Measurements from ENCODE around the gene KIF5C.
A peak's percentile ranks its signal among the peaks of the same experiment; 100 is the strongest.

Gene KIF5C

DNA sequence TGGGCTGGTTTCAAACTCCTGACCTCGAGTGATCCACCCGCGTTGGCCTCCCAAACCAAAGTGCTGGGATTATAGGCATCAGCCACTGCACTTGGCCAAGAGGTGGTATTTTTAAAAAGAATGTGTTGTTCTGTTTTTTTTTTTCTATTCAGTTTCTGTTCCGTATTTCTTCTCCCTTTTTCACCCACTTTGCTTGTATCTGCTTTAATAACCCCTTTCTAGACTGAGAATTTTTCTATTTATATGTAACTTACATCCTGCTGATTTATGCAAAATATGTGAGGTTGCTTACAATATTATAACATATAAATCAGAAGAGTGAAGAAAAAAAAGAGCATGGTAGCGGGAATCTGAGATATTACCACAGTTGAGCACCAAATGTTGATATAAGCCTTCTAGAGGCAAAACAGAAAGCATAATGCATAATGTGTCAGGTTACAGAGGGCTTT, 146.3 kb downstream of the KIF5C start:
- DNase-seq = no peak

DNA sequence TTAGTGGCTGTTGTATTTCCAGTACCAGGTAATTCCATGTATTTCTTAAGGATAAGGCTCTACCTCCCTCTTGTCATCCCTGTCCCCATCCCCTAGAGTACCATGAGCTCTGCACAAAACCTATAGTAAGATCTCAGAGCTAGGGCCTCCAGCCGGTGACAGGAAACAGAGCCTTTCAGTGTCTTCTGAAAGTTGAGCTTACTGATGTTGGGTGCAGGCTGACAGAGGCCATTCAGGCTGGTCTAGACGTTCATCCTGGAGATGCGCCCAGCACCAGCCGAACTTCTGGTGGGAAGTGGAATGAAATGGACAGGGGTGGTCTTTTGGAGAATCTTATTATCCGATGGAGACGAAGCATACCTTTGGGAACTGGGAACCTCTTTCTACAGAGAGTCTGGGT, 146.7 kb downstream of the KIF5C start:
- no peak for DNase-seq

DNA sequence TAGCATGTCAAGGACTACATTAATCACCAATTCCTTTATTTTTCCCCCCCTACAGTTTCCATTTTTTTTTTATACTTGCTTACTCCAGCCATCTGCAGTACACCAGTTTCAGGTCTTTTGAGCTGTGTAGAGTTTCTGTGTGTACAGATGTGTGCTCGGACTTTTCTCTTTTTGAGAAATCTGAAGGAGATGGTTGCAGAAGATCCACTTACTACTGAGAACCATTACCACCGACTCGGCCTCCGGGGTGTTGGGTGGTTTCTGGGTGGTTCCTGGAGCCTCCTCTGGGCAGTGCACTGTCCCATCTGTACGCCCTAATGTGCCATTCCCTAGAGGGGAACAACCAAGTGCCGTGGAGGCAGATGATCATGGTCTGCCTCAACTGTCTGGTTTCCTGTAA, 148.1 kb downstream of the KIF5C start:
- no peak for DNase-seq

DNA sequence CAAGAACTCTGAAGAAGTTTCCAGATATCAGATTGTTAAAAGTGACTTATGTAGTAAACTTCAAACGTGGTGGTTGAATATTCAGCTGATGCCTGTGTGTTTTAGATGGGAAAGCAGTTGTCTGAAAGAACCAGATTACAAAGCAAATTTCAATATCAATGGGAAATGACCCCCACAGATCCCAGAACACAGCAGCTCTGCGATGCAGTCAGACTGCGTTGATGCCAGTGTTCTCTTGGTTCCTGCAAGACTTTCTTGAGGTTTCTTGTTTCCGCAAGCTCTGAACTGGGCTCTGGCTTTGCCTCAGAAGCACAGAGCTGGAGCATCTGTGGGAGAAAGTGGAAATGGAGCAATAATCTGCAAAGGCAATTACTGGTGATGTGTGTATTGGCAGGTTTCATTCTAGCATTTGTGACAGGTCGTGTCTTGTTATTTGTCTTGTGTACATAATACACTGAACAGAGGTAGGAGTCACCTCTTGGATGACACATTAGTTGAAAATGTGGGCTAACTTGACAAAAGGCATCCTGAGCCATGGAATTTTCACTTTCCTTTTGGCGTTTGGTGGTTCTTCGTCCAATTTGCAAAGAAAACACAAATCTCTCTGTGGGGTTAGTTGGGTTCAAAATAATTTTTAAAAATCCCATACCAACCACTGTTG, 152.7 kb downstream of the KIF5C start:
- no peak for DNase-seq

DNA sequence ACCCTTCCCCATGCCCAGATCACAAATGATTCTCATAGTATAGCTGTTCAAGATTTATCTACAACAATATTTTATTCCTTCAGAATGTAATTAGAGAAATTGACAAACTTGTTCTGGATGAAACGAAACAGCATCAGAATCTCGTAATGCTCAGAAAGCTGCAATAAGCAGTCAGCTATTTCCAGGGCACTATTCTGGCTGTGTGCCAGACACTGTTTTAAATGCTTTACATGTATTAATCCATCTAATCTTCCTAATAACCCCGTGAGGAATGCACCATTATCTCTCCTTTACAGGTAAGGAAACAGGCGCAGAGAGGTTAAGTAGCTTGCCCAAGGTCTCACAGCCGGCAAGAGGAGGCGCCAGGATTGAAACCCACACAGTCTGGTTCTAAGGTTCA, 153.3 kb downstream of the KIF5C start:
- no peak for DNase-seq

DNA sequence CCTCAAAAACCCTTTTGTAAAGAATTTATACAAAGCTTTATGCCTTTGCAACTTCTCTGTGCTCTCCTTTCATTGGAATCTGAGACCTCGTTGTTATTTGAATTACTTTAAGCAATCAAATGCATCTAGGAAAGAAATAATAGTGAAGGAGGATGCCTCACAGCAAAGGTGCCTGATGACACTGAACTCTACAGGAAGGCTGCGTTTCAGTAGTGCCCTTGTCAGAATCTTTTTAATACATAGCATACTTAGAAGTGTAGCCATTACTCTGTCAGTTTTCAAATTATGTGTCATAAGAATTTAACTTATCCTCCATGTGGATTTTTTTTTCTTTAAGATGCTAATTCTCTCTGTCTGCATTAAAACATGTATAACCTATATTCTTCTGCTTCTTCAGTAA, 153.9 kb downstream of the KIF5C start:
- no peak for DNase-seq

DNA sequence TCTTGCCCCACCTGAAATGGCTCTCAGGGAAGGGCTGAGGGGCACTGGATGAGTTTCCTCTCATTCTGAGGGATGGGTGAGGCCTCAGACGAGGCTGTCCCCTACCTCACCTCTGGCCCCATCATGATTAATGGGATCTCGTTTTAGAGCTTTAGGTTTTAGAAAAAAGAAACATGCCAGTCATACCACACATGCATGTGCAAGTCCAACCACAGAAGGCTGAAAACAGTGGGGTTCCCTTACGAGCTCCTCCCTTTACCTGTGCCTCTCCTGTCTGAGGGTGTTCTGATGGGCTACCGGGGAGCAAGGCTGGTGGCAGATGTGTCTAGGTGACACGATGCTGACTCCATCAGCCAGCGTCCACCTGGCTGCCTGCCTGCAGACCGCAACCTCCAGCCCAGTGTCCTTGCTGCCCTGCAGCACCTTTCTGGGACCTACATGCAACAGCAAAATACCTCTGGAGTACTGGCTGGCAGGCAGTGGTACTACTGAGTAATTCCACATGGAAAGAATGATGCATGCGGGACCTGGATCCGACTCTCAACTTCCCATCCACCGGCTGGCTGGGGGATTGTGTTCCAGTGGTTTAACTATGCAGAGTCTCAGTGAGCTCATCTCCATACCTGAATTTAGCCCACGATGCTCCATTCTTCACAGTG, 154.4 kb downstream of the KIF5C start:
- DNase-seq = no peak

DNA sequence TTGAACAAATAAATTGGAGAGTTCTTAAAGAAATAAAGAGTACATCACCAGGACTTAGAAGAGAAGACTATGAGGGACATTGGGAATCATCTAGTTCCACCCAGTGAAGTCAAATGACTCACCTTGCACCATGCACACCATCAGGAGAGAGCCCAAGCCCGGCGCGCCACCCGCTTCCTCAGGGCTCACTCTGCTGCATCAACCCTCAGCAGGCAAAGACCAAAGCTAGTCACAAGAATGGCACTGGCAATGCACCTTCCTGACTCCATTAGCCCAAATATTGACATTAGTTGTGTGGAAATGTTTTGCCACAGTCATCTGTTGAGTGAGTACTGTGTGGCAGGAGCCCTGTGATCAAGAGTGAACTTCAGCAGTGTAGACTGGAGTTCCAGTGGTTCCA, 156.4 kb downstream of the KIF5C start:
- DNase-seq = no peak

DNA sequence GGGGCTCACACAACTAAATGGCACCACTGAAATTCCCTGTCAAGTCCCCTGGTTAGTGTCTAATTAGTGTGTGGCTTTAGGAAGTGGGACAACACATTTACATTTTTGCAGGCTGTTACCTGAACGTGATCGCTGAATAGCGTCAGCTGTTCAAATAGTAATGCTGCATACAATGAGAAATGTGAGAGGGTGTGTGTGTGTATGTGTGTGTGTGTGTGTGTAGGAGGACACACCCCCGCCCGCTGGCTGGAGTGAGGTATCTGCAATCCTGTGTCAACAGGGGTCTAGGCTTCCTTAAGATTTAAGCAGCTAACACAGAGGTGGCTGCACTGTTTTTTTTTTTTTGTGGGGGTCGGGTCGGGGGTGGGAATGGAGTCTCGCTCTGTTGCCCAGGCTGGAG, 158.7 kb downstream of the KIF5C start:
- no peak for DNase-seq

DNA sequence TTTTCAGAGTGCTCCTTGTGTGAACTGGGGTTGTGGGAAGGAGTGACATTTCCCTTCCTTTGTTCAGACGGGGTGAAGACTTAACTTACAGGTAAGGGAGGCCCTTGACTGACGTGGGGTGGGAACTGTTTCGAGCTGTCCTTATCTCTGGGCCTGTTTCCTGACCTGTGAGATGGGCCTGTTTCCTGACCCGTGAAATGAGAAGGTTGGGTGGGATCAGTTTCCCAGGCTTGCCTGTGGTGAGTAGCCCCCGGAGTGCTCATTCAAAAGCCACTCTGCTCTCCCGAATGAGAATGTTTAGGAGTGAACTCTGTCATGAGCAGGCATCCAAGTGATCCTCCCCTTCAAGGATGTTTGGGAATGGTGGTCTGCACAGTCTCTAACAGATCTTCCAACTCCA, 159.4 kb downstream of the KIF5C start:
- no peak for DNase-seq

DNA sequence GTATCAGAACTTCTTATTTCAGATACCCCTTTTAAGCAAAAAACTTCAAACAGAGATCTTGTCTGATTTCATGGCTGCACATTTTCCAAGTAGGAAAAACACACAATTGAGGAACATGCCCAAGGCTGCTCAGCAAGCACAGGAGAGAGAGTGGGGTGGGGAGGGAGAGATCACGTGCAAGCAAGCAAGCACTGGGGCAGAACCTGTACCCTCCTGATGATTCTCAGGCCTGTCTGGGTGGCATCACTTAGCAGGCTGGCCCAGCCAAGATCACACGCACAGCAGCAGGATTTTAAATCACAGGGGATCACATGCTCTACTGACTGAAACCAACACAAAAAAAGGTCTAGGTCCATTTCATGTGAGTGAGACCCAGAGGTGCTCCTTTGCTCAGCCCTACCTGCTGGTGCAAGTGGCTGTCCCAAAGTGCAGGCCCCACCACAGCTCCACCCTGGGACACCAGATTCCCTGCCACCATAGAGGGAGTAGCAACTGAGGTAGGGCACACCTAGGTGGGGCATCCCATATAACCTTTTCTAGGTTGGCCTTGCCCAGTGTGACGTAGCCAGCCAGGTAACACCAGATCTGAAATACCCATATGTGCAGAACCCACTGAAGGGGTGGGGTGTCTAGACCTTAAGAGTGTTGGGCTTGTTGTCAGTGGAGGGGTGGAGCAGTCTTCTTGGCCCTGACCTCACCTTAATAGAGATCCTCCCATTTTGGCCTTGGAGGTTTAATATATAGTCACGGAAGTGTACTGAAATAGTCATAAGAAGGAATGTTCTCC, 161.7 kb downstream of the KIF5C start:
- no peak for DNase-seq

DNA sequence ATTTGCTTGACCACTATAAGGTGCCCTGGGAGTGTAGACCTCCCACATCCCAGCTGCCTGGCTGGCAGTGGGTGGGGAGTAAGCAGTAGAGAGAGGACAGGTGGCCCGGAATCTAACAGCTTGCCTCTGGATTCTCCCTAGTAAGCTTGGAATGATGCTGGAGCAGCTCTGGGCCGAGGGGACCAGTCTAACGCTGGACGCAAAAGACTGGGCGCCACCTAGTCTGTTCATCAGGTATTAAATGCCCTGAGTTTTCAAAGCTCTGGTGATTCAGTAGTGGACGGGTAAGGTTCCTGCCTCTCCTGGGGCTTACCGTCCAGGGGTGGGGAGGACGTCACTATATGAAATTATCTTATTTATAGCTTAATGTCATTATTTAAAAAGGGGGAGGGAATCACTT, 162.8 kb downstream of the KIF5C start:
- no peak for DNase-seq

DNA sequence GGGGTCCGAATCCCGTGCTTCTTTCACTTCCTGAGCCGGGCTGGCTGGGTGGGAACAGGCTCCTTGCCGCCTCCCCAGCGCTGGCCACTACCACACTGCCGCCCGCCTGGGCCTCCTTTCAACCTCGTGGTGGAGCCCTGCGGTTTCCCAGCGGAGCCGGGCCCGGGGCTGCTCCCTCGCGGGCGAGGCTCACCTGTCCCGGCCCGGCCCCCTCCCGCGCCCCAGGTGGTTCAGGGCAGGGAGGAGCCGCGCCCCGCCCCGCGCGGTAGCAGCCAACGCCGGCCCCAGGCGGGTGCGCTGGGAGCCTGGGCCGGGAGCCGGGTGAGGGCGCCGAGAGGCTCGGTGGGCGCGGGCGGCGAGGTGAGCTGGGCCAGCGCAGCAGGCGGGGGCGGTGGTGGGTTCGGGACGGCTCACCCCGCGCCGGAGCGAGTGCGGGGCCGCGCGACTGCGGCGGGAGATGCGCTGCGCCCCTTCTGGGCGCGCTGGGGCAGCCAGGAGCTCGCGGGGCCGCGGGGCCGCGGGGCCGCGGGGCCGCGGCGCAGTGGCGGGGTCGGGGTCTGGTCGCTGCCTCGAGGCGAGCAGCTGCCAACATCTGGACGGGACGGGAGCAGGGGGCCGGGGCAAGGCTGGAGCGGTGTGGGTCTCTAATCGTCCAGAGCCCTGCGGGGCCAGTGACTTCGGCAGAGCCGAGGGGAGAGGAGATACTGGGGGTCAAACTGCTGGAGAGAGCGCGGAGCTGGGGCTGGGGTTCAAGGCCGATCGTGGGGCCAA, 163.6 kb downstream of the KIF5C start, which contains the start of gene LYPD6B:
Gene LYPD6B (plus strand): TSS at position 258 of the 771 bp plus-strand sequence. CDS start 92,250 bp downstream, outside the sequence.
- no peak for DNase-seq

DNA sequence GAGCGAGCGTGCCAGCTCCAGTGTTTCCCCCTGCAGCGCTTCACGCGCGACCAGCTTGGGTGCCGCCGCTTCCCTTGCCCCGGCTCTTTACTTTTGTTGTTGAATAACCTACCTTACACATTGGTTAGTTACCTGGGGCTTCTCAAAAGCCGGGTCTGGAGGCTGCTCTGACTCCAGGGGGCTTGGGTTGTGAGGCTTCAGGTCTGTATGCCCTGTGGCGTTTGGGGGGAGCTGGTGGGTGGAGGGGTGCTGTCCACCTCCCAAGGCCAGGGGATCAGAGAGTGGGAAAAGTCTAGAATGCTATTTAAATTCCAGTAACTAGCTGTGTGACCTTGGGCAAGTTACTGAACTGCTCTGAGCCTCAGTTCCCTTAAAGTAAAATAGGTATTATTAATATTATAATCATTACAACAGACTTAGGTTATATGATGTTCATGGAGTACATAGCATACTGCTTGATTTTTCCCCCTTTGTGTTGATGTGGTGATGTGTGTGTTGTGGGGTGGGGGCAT, 164.2 kb downstream of the KIF5C start:
- no peak for DNase-seq

DNA sequence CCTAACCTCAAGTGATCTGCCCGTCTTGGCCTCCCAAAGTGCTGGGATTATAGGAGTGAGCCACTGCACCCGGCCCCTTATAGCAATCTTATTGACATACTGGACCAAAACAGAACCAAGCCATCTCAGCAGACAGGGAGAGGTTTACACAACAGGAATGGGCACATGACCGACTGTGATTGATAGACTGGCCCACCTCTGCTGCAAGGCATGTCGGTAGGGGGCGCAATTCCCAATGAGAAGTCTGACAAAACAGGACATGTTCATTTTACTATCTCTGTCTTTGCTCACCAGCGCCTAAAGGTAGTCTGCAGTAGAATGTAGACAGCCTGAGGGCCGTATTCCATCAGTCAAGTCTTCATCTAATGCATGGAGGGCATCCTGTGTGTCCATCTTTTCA, 165.4 kb downstream of the KIF5C start:
- peak; percentile 39 to 46 for DNase-seq

DNA sequence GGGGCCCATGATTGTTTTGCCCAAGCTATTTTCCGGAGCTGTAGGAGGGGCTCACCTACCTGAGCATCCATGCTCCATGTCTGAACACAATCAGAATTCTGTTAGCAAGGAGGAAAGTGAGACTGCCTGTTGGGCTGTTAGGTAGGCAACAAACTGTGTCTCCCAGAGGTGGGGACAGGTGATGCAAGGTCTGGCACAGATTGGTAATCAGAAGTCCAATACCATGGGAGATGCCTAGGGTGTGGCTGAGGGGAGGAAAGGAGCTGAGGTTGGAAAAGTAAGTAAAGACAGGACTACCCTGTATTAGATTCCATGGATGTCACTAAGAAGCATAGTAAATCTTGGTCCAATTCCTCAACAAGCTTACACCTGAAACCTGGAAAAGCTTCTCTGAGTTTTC, 166.5 kb downstream of the KIF5C start:
- DNase-seq = no peak

DNA sequence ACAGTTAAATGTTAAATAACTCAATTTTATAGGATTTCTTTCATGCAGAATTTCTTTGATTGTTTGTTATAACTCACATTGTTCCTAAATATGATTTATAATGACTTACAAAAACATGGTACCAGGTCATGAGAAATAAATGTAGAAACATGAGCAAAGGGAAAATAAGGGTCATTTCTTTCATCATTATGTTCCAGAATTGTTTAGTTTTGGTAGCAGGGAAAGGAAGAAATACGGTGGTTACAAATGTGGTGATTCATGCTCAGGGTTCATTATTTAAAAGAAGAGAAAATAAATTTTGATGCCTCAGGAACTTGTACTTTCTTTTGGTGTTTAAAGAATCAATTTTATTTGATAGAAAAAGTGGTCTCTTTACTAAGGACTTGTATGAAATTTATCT, 167.9 kb downstream of the KIF5C start:
- DNase-seq = no peak

DNA sequence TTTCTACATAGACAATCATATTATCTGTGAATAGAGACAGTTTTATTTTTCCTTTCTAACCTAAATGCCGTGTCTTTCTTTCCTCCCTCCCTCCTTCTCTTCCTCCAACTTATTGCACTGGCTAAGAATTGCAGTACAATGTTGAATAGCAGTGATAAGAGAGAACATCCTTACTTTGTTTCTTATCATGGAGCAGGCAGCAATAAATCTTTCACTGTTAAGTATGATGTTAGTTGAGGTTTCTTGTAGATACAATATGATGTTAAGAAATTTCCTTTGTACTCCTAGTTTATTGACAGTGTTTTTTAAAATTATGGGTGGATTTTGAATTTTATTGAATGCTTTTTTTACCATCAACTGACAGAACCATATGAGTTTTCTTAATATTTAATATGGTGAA, 169.5 kb downstream of the KIF5C start:
- DNase-seq = no peak

DNA sequence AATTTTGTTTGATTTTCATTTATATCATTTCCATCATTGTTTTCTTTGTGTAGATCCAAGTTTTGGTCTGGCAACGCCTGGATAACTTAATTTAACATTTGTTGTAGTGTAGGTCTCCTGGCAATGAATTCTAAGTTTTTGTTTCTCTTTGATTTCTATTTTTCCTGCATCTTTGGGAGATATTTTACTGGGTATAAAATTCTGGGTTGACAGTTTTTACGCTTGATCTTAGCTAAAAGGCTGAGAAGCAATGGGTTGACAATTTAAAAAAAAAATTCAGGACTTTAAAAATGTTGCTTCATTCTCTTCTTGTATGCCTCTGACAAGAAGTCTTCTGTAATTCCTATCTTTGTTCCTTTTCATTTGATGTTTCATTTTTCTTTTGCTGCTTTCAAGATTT, 172.1 kb downstream of the KIF5C start:
- no peak for DNase-seq

DNA sequence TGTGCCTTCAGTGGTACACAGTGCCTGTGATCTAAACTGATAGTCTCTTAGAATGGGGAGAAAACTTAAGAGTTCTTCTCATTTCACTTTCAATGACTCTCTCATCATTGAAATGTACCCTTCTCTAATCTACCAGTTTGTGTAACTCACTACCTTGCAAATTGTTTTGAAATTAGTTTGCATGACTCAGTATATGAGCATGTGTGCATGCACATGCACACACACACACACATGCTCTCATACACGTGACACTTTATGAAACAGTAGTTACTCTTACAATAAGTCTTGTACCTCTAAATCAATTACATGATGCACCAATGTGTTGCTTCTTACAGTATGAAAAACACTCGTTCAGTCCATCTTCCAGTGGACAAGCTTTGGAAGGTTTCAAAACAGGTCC, 174.1 kb downstream of the KIF5C start:
- DNase-seq = no peak

DNA sequence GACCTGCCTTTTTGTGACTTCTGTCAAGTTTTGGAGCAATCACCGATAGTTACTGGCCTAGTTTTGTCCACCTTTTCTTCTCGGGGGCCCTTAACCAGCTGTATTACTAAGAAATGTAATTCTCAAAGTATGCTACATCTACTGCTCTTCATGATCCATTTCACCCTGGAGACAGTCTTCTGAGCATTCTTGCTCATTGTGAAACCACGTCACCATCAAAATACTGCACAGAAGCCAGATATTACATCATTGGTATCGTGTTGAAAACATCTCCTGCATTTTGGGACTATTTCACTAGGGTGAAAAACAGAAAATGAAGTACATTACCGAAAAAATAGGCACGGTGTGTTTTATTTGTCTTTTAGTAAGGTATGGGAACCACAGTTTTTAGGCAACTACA, 175.2 kb downstream of the KIF5C start:
- no peak for DNase-seq

DNA sequence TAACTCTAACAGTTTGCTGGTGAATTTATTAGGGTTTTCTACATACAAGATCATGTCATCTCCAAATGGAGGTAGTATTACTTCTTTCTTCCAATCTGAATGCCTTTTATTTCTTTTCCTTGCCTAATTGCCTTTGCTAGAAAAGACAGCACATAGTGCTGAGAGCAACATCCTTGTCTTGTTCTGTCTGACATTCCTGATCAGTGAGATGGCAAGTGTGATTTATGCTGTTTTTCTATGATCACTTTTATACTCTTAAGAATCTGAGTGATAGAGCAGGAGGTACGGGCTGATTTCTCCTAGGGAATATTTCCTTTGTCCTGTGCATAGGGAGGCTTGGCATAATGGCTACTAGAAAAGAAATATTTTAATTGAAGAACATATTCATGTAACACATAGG, 180.7 kb downstream of the KIF5C start:
- DNase-seq = no peak
